NT2/D1 (cell line): Measurements from ENCODE around the gene STRBP.
"Not testable (repeated sequence)": the region's sequence is repeated elsewhere in the genome, so short reads cannot be mapped to it uniquely, and the experiment has no call there.

Experiments used
- DNase-seq: peaks from one replicate; pipeline ENCODE4 v3.0.0-alpha.2; 2011; ENCODE audit warnings: low read depth, low spot score
- H3K27me3 ChIP-seq: 2 replicates; pipeline ENCODE4 v1.6.0; 2011; ENCODE audit warnings: mild to moderate bottlenecking; ENCODE audit not compliant: insufficient read length, insufficient read depth
- H3K36me3 ChIP-seq: 2 replicates; pipeline ENCODE4 v1.6.1; 2011; ENCODE audit warnings: mild to moderate bottlenecking, low read length, mixed read lengths; ENCODE audit not compliant: insufficient read depth, insufficient read length
- H3K4me1 ChIP-seq: 2 replicates; pipeline ENCODE4 v1.5.1; 2011; ENCODE audit not compliant: insufficient read depth, insufficient read length
- H3K4me3 ChIP-seq: 2 replicates; pipeline ENCODE4 v1.5.1; 2011; ENCODE audit warnings: low read depth; ENCODE audit not compliant: insufficient read length
- H3K9ac ChIP-seq: 2 replicates; pipeline ENCODE4 v1.6.0; 2011; ENCODE audit warnings: low read depth; ENCODE audit not compliant: insufficient read length
- H3K9me3 ChIP-seq: 2 replicates; pipeline ENCODE4 v1.5.1; 2011; ENCODE audit warnings: mild to moderate bottlenecking, low read length; ENCODE audit not compliant: insufficient read depth
- SUZ12 ChIP-seq: IDR thresholded peaks from 2 replicates; pipeline ENCODE4 v1.6.1; 2011; ENCODE audit not compliant: insufficient read length, insufficient read depth; ENCODE audit errors: extremely low read depth
- YY1 ChIP-seq: IDR thresholded peaks from 2 replicates; pipeline ENCODE4 v1.6.1; 2011; ENCODE audit not compliant: insufficient read length, insufficient read depth
- ZNF274 ChIP-seq: IDR thresholded peaks from 2 replicates; pipeline ENCODE4 v1.6.1; 2011; ENCODE audit warnings: mild to moderate bottlenecking, low read depth, low read length

STRBP gene

DNA sequence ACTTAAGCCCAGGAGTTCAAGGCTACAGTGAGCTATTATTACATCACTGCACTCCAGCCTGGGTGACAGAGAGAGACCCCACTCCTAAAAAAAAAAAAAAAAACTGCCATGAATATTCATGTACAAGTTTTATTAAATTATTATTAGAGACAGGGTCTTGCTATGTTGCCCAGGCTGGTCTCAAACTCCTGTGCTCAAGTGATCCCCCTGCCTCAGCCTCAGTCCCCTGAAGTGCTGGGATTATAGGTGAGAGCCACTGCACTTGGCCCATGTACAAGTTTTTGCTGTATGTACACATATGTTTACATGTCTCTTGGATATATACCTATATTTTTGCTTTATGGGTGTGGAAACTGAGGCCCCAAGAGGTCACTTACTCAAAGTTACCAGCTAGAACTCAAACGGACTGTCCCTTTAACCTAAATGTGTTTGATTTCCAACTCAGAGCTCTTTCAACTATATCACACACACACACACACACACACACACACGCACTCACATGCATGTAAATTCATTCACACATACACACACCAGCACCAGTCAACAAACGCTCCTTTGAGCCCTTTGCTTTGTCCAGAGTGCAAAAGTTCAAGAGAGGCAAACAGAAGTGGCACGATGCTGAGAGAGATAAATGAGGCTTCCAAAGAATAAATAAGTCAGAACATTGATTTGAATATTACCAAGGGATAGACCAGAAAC lies 42.3 kb upstream of the STRBP start:
- peaks cover 5% of the 10 kb centered on the region for H3K4me1 ChIP-seq
- no peak for TF ChIP-seq SUZ12
- no peak for TF ChIP-seq YY1
- no peak for TF ChIP-seq ZNF274
- H3K9me3 ChIP-seq = no peaks in the 10 kb centered on the region
- no peaks in the 10 kb centered on the region for H3K36me3 ChIP-seq
- no peak overlapping the region for H3K4me3 ChIP-seq
- H3K9ac ChIP-seq = no peak overlapping the region
- DNase-seq = no peak
- H3K27me3 ChIP-seq = no peaks in the 10 kb centered on the region

DNA sequence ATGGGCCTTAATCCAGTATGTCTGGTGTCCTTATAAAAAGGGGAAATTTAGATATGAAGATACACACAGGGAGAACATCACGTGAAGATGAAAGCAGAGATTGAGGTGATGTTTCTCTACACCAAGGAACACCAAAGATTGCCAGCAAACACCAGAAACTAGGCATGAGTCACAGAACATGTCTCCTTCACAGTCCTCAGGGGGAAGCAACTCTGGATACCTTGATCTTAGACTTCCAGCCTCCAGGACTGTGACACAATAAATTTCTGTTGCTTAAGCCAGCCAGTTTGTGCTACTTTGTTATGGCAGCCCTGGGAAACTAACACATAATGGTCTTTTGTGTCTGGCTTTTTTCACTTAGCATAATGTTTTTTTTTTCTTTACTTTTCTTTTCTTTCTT lies 41.2 kb upstream of the STRBP start:
- TF ChIP-seq YY1 (no peak), ZNF274 (no peak), SUZ12 (no peak)
- Histone ChIP-seq H3K9ac (no peak overlapping the region), H3K4me3 (no peak overlapping the region), H3K9me3 (no peaks in the 10 kb centered on the region), H3K36me3 (no peaks in the 10 kb centered on the region), H3K4me1 (peaks cover 11% of the 10 kb centered on the region), H3K27me3 (no peaks in the 10 kb centered on the region)
- DNase-seq = no peak

DNA sequence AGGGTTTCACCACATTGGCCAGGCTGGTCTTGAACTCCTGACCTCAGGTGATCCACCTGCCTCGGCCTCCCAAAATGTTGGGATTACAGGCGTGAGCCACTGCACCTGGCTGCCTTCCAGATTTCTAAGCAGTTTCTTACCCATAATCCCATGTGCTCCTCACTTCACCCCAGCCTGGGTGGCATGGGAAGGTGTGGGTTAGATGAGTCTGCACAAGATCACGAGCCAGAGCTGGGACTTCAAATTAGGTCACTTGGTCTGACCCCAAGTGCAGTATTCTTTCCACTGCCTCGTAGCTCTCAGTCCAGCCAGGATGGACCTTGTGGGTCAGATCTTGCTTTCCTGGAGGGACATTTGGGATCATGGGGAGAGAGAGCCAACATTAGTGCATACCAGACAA lies 37.5 kb upstream of the STRBP start:
- H3K4me1 ChIP-seq = peaks cover 6% of the 10 kb centered on the region
- no peak overlapping the region for H3K4me3 ChIP-seq
- DNase-seq = no peak
- H3K9ac ChIP-seq = no peak overlapping the region
- H3K9me3 ChIP-seq = no peaks in the 10 kb centered on the region
- no peaks in the 10 kb centered on the region for H3K36me3 ChIP-seq
- no peak for TF ChIP-seq SUZ12
- TF ChIP-seq YY1 = no peak
- TF ChIP-seq ZNF274 = no peak
- H3K27me3 ChIP-seq = no peaks in the 10 kb centered on the region

DNA sequence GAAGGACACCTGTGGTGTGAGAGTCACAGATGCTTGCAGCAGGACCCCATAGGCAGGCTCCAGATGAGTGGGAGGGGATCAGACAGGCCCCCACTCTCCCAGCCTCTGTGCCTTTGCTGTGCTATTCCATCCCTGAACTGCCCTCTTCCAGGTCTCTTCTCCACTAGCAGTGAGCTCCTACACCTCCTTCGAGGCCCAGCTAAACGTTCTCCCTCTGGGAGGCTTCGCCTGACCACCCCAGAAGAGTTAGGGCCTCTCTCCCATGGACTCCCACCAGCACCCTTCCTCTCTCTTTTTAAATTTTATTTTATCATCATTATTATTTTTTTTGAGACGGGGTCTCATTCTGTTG lies 35.9 kb upstream of the STRBP start:
- Histone ChIP-seq H3K4me3 (no peak overlapping the region), H3K9me3 (no peaks in the 10 kb centered on the region), H3K4me1 (peaks cover 6% of the 10 kb centered on the region), H3K27me3 (no peaks in the 10 kb centered on the region), H3K36me3 (no peaks in the 10 kb centered on the region), H3K9ac (no peak overlapping the region)
- DNase-seq = no peak
- TF ChIP-seq YY1 (no peak), ZNF274 (no peak), SUZ12 (no peak)

DNA sequence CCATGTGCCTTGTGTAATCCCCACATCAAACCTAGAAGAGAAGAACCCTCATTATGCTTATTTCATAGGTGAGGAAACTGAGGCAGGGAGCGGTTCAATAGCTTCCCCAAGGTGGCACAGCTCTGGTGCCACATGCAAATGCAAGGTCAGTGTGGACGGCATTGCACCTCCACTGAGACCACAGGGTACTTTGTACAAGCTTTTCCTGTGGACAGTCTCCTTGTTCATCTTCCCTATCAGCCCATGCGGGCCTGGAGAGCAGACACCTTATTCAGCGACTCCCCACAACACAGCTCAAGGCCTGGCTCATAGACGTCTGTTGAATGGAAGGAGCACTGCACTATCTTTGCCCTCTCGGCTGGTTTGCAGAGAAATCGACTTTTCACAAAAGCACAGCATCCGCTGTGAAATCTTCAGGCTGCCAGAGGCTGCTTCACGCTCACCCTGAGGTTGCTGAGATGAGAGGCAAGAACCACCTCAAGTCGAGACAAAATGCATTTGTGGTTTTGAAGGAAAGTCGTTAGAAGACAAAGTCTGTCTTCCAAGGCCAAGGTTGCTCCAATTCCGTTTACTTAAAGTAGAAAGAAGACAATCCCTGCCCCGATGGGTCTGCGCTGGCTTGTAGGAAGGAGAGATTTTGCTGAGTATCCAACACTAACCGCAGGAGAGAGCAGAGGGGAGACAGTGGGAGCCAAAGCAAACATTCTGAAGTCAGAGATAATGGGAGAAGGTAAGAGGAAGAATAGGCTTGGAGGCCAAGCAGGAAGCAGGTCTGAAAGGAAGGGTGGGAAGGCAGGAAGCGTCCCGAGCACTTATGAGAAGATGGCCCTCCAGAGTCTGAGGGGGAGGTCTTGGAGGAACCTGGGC lies 34.2 kb upstream of the STRBP start:
- TF ChIP-seq YY1 = no peak
- TF ChIP-seq SUZ12 = no peak
- TF ChIP-seq ZNF274 = no peak
- no peak overlapping the region for H3K4me3 ChIP-seq
- peaks cover 6% of the 10 kb centered on the region for H3K4me1 ChIP-seq
- H3K36me3 ChIP-seq = no peaks in the 10 kb centered on the region
- H3K9ac ChIP-seq = no peak overlapping the region
- no peaks in the 10 kb centered on the region for H3K27me3 ChIP-seq
- DNase-seq = no peak
- H3K9me3 ChIP-seq = no peaks in the 10 kb centered on the region

DNA sequence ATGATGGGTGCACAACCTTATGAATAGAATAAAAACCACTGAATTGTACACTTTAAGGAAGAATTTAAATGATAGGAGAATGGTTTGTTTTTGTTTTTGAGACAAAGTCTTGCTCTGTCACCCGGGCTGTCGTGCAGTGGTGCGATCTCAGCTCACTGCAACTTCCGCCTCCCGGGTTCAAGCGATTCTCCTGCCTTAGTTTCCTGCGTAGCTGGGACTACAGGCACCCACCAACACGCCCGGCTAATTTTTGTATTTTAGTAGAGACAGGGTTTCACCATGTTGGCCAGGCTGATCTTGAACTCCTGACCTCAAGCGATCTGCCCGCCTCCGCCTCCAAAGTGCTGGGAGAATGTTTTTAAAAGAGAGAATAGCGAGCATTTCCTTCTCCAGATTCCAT lies 33.5 kb upstream of the STRBP start:
- H3K9ac ChIP-seq, H3K27me3 ChIP-seq, DNase-seq, H3K36me3 ChIP-seq, H3K4me3 ChIP-seq, H3K9me3 ChIP-seq, H3K4me1 ChIP-seq: not testable (repeated sequence)

DNA sequence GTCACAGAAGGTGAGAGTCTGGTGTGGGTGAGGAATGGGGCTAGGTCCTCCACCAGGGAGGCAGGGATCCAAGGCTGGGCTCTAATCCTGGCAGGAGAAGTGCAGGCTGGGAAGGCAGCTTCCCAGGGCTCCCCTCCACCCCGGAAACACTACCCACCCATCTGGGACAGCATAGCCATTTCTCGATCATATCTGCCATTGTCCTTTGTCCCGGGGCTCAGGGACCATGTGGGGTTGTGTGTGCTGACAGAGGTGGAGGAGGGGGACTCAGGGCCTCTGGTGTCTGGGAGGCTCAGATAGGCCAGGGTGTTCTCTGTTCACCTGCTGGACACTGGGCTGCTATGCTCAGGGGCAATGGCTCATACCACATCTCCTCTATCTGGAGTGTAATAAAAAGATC lies 32.2 kb upstream of the STRBP start:
- peaks cover 6% of the 10 kb centered on the region for H3K4me1 ChIP-seq
- TF ChIP-seq ZNF274 (no peak), SUZ12 (no peak), YY1 (no peak)

More for the DNA sequence above, 32.2 kb upstream of the STRBP start:
- H3K36me3 ChIP-seq = no peaks in the 10 kb centered on the region
- no peaks in the 10 kb centered on the region for H3K27me3 ChIP-seq
- H3K9me3 ChIP-seq = no peaks in the 10 kb centered on the region
- H3K9ac ChIP-seq = no peak overlapping the region
- DNase-seq = no peak
- no peak overlapping the region for H3K4me3 ChIP-seq
